ENCODE measurements around the gene RPL13A. TPM values are rescaled to one million over a fixed set of nuclear protein-coding genes. Genes with fewer than 3 reads are reported as not detected.

The RPL13A gene
- polyA plus RNA-seq, 1 experiment = 2,322 TPM

DNA sequence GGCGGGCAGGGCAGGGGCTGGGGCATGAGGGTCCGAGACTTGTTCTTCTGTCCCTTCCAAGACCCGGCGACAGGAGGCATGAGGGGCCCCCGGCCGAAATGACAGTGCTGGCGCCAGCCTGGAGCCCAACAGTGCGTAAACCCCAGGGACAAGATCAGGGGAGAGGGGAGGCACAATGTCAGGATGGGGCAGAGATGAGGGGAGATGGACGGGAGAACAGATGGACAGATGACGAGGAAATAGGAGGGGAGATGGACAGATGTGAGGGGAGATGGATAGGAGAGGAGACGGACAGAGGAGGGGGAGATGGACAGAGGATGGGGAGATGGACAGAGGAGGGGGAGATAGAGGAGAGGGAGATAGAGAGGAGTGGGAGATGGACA lies 12.9 kb upstream of the RPL13A start:
- peak overlapping the region; percentile 80 for H3K4me3 ChIP-seq (ENCODE audit: low read depth, low read length)
- TF ChIP-seq, protein P1, sequence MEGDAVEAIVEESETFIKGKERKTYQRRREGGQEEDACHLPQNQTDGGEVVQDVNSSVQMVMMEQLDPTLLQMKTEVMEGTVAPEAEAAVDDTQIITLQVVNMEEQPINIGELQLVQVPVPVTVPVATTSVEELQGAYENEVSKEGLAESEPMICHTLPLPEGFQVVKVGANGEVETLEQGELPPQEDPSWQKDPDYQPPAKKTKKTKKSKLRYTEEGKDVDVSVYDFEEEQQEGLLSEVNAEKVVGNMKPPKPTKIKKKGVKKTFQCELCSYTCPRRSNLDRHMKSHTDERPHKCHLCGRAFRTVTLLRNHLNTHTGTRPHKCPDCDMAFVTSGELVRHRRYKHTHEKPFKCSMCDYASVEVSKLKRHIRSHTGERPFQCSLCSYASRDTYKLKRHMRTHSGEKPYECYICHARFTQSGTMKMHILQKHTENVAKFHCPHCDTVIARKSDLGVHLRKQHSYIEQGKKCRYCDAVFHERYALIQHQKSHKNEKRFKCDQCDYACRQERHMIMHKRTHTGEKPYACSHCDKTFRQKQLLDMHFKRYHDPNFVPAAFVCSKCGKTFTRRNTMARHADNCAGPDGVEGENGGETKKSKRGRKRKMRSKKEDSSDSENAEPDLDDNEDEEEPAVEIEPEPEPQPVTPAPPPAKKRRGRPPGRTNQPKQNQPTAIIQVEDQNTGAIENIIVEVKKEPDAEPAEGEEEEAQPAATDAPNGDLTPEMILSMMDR (IDR thresholded peaks at IDR 0.05; ENCODE audit: insufficient read depth, low read depth, low read length) = no peak
- H3K36me3 ChIP-seq (ENCODE audit: control insufficient read depth, insufficient read depth, low read length) = no peaks in the 10 kb centered on the region; the same call in 1 of the 2 replicates
- H3K27me3 ChIP-seq (ENCODE audit: control insufficient read depth, insufficient read depth, low read length) = no peaks in the 10 kb centered on the region
- CTCF ChIA-PET = interaction anchor here (1.3 to 2.4 kb wide), 3 partner anchors 22 to 96 kb away, joined by 6 to 16 read pairs (median 9); partner anchors contain the start of genes ALDH16A1 and PIH1D1
- POLR2A ChIA-PET = no interaction called here
- no peak for DNase-seq (ENCODE audit: low read depth)

DNA sequence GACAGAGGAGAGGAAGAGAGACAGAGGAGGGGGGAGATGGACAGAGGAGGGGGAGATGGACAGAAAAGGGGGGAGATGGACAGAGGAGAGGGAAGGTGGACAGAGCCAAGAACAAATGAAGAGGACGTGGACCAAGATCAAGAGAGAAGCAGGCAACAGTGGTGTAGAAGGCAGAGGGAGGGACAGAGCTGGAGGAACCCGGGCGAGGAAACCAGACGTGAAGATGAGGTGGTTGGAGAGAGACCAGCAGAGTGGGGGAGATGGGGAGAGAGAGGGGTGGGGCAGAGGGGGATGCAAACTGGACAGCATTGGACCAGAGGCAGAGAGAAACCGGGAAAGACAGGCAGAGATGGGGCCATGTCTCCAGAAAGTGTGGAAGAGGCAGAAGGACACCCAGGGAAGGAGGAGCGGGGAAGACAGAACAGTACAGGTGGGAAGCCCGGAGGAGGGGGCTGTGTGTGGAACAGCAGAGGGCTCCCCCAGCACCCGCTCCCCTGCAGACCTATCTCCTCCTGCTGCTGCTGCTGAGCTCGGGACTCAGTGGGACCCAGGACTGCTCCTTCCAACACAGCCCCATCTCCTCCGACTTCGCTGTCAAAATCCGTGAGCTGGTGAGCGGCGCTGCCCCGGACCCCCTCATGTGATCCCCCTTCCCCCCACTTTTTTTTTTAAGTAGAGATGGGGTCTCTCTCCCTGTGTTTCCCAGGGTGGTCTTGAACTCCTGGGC lies 12.1 kb upstream of the RPL13A start:
- DNase-seq (ENCODE audit: low read depth) = no peak
- no peaks in the 10 kb centered on the region; the same call in 1 of the 2 replicates for H3K36me3 ChIP-seq (ENCODE audit: control insufficient read depth, insufficient read depth, low read length)
- TF ChIP-seq, protein P1 (IDR thresholded peaks at IDR 0.05; ENCODE audit: insufficient read depth, low read depth, low read length) = no peak
- H3K27me3 ChIP-seq (ENCODE audit: control insufficient read depth, insufficient read depth, low read length) = no peaks in the 10 kb centered on the region
- ChIA-PET POLR2A (no interaction called here), CTCF (interaction anchor here (0.7 kb wide), 2 partner anchors 22 to 95 kb away, joined by 4 read pairs; no protein-coding TSS in a partner anchor)
- H3K4me3 ChIP-seq (ENCODE audit: low read depth, low read length) = no peak overlapping the region

DNA sequence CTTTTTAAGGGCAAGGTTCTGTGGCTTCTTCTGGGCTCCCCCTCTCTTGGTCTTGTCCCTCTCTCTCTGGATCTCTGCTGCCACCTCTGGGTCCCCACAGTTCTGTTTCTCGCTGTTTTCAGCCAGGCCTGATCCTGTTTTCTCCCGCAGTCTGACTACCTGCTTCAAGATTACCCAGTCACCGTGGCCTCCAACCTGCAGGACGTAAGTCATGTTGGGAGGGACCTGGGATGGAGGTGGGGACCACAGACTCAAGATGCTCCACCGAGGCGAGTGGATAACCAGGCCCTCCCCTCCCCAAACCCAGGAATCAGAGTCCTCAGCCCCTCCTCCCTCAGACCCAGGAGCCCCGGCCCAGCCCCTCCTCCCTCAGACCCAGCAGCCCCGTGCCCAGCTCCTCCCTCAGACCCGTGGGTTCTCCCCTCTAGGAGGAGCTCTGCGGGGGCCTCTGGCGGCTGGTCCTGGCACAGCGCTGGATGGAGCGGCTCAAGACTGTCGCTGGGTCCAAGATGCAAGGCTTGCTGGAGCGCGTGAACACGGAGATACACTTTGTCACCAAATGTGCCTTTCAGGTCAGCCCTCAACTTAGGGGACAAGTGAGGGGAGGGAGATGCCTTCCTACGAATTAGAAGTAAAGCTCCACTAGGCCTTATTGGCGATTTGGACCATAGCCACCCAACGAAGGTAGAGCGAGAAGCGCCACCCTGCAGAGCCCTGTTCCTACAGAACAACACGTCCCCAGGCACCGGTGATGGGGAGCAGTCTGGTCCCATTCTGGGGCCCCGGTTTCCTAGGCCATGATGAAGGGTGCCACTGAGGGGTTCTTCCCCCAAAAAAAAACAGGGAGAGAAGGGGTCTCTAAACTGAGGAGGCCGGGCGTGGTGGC lies 11.2 kb upstream of the RPL13A start:
- no peak for DNase-seq (ENCODE audit: low read depth)
- Histone ChIP-seq H3K27me3 (ENCODE audit: control insufficient read depth, insufficient read depth, low read length) (no peaks in the 10 kb centered on the region), H3K36me3 (ENCODE audit: control insufficient read depth, insufficient read depth, low read length) (no peaks in the 10 kb centered on the region), H3K4me3 (ENCODE audit: low read depth, low read length) (no peak overlapping the region)
- ChIA-PET CTCF (interaction anchor here (0.6 to 2.3 kb wide), 4 partner anchors 10 to 333 kb away, joined by 3 to 8 read pairs (median 3); no protein-coding TSS in a partner anchor), POLR2A (no interaction called here)
- TF ChIP-seq, protein P1 (IDR thresholded peaks at IDR 0.05; ENCODE audit: insufficient read depth, low read depth, low read length) = peak; percentile 66

DNA sequence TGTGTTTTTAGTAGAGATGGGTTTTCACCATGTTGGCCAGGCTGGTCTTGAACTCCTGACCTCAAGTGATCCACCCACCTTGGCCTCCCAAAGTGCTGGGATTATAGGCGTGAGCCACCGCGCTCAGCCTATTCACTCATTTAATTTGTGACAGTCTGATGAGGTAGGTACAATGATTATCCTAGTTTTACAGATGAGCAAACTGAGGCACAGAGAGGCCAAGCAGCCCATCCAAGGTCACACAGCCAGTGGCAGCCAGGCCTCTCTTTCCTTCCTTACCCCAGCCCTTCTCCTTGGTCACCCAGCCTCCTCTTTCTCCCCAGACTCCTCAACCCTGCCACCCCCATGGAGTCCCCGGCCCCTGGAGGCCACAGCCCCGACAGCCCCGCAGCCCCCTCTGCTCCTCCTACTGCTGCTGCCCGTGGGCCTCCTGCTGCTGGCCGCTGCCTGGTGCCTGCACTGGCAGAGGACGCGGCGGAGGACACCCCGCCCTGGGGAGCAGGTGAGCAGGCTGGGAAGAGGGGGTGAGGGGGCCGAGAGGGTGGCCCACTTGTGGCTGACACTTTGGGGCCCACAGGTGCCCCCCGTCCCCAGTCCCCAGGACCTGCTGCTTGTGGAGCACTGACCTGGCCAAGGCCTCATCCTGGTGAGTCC lies 7.3 kb upstream of the RPL13A start:
- H3K36me3 ChIP-seq (ENCODE audit: control insufficient read depth, insufficient read depth, low read length) = no peaks in the 10 kb centered on the region
- no peak for DNase-seq (ENCODE audit: low read depth)
- ChIA-PET CTCF (no interaction called here), POLR2A (no interaction called here)
- H3K27me3 ChIP-seq (ENCODE audit: control insufficient read depth, insufficient read depth, low read length) = no peaks in the 10 kb centered on the region
- TF ChIP-seq, protein P1 (IDR thresholded peaks at IDR 0.05; ENCODE audit: insufficient read depth, low read depth, low read length) = no peak
- no peak overlapping the region for H3K4me3 ChIP-seq (ENCODE audit: low read depth, low read length)

Data from BJ (cell line).